Activated CD4-positive, CD25-positive, alpha-beta regulatory T cell (primary cell): ENCODE measurements around the gene MUC13.

Experiments
- DNase-seq, 4 experiments: peaks; one replicate each; lab custom pipeline; 2025; lab: John Stamatoyannopoulos, UW

MUC13 gene

DNA sequence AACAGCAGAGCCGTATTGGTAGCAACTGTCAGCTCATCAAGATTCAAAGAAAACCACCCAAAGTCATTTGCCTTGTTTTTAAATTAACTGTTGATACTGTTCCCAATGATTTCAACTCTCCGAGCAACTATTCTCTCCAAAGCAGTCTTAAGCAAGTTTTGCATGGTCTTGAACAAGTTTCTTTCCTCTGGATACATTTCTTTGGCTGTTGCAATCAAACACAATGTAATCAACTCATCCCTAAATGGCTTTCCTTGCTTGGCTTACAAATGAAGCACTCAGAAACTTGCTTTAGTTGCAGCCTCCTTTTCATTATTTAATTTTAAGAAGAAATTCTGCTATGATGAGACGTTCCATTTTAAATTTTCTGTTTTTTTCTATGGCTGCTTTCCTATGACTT is 15.5 kb upstream of the MUC13 start:
- DNase-seq, result no peak

DNA sequence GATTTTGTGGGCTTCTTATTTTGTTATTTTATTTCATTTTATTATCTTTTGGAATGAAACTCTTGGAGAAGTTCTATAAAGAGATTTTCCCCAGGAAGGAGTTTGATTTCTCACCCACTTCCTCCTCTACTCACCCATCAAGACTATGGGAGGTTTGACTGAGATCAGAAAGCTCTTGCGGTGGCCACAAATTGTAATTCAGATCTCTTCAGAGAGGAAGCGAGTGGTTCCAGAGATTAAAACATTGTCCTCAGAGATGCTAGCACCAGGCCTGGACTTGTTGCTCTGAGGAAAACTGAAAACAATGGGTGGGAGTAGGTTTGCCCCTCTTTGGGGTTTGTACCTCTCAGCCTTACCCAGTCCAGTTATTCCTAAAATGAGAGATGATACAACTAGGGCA is 8.1 kb upstream of the MUC13 start:
- DNase-seq, result no peak

DNA sequence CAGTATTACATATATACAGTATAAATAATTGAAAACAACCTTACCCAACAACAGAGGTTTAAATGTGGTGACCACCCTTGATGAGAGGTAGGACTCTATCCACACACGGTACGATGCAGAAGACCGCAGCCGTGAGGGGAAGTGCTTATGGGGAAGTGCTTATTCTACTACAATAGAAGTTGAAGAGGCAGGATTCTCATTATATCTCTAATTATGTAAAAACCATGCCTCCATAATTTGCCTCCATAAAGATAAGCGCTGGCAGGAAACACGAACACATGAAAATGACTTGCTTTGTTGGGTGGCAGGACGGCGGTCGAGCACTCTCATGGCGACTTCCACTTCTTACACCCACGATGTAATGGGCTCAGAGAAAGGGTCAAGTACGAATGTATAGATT is 7.2 kb upstream of the MUC13 start:
- DNase-seq, result no peak

DNA sequence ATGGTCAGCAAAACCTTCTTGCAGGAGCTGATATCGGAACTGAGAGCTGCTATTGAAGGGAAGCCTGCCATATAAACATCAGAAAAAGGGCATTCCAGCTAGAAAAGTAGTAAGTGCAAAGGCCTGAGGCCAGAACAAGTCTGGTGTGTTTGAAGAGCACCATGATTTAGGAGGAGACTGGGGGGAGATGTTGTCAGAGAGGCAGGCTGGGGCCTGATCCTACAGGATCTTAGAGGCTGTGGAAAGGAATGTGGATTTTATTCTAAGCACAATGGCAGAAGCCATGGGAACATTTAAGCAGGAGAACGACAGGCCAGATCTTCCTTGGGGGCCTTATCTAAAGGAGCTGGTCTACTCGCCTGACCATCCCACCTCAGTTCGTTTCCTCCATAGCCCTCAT is 5.1 kb upstream of the MUC13 start:
- DNase-seq, result no peak

DNA sequence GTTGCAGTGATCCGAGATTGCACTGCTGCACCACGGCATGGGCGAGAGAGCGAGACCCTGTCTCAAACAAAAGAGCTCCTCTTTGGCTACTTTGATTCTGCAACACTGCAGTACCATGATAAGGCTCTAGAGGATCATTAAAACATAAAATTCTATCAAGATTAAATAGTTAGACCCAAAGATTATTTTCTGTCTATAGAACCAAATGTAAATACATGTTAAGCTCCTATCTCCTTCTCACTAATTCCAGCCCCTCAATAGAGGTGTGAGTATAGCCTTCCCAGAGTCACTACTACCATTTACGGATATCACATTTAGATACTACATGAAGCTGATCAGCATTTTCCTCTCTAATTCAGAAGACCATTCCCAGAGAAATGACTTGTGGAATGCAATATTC is 4.3 kb upstream of the MUC13 start:
- DNase-seq, result no peak

DNA sequence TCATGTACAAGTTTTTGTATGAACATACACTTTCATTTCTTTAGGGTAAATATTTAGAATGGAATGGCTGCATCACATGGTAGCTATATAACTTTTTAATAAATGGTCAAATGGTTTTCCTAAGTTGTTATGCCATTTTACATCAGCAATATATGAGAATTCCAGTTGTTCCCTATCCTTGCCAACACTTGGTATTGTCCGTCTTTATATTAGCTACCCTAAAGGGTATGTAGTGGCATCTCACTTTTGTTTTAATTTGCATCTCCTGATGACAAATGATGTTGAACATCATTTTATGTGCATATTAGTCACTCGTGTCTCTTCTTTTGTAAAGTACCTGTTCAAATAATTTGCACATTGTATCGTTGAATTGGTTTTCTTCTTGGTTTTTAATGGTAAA is 2.5 kb upstream of the MUC13 start:
- DNase-seq, result no peak

DNA sequence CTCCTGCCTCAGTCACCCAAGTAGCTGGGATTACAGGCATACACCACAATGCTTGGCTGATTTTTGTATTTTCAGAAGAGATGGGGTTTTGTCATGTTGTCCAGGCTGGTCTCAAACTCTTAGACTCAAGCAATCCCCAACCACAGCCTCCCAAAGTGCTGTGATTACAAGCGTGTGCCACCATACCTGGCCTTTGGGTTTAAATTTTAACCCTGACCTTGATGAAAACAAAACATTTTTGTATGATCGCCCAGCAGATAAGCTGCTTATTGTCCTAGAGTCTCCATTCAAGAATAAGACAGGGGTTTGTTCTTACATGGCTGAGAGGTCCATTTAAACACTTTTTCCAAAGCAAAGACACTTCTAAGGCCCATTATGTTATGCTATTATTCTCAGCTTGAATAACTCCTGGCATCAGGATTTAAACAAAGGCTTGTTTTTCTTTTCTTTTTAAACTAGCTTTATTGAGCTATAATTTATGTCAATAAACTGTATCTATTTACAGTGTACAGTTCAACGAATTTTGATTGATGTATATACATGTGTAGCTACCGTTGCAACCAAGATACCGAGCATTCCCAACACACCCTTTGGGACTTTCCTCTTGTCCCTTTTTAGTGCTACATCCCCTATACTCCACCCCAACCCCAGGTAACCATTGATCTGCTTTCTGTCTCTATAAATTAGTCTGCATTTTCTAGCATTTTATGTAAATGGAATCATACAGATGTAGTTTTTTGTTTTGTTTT is 1.4 kb upstream of the MUC13 start:
- DNase-seq, result no peak

DNA sequence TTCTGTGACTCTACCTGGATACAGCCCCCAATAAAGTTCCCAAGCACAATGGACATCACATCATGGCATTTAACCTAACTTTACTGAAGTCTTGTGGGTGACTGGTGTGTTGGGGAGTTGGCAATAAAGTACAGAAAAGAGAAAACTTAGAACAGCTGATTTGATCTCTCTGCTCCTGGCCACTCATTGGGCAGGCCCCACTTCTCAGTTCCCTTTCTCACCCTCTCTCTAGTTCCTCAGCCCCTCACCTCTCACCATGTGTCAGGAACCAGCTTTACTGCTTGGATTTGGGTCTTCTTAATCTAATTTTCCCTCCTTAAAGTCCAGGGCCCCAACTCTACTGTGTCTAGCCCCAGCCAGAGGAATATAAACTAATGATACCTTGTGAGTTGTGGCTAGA is 713 bp upstream of the MUC13 start:
- DNase-seq, result no peak

DNA sequence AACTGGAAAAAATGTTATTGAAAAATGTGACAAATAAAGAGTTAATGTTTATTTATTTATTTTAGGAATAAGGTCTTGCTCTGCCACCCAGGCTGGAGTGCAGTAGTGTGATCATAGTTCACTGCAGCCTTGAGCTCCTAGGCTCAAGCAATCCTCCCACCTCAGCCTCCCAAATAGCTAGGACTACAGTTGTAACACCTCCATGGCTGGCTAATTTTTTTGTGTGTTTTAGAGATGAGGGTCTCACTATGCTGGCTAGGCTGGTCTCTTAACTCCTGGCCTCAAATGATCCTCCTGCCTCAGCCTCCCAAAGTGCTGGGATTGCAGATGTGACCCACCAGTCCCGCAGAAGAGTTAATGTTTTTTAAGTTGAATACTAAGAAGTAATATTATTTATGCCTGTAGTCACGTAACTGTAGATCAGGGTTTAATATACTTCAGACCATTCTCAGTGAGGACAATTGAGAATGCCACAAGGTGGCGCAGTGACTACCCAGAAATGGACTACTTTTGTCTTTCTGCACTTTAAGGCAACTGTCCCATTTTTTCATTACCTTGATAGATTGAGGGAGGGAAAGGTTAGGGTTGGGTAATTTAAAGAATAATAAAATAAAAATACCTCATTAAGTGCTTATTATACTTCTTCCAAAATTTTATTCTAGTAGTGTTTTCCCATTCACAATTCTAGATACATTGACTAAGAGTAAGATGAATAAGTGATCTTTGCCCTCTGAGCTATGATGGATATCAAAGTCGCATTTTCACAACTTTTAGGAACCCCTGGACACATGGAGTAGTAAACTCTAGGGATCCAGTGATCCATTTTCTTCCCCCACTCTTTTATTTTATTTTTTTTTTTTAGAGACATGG is 6.0 kb downstream of the MUC13 start:
- peak; percentile 16 to 24 (median 22) for DNase-seq

DNA sequence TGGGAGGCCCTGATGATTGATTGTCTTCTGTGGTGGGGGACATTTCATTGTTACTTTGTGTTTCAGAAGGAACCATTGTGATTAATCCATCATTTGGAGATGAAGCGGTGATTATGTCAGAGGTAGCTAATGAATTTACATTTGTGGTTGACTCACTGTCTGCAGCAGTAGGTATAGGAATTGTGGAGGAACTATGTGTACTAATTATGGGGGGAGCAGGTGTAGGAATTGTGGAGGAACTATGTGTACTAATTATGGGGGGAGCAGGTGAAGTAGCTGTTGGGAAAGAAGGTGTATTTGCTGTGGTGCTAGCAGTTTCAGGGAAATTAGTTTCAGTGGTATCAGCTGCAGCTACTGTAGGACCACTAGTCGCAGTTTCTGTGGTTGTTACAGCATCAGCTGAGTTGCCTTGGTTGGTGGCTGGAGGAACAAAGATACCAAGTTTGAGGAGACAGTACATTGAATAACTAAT is 6.9 kb downstream of the MUC13 start:
- no peak for DNase-seq

DNA sequence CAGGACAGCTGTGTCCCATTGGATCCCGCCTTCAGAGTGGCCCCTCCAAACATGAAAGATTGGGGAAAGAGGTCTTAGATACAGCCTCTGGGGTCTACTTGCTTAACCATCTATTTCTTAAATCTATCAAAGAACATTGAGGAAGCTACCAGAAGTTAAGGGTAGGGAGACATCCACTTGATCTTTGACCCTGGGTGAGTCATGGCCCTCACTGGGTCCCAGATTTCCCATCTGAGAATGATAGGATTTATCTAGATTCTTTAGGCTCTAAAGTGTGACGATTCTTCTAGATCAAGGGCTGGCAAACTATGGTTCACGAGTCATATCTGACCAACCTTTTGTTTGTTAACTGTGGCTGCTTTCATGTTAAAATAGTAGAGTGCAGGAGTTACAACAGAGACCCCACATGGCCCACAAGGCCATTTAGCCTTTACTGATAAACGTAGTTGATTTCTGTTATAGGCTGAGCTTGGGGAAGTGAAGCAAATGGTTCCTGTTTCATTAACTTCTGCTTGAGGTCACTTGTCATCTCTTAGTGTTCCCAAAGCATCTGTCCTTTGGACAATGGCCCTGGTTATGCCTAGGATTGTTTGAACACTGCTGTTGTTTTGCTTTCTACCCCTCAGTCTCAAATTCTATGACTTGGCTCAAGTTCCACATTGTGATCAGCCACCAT is 8.0 kb downstream of the MUC13 start:
- no peak for DNase-seq

DNA sequence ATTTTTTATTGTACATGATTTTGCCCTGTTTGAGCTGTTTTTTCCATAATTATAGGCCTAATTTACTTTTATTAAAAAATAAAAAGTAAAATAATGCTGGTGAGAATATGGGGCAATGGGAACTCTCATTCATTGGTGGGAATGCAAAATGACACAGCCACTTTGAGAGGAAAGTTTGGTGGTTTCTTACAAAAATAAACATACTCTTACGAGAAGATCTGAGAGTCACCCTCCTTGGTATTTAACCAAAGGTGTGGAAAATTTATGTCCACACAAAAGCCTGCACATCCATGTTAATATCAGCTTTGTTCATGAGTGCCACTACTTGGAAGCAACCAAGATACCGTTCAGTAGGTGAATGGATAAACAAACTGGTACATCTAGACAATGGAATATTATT is 9.8 kb downstream of the MUC13 start:
- DNase-seq, result no peak

DNA sequence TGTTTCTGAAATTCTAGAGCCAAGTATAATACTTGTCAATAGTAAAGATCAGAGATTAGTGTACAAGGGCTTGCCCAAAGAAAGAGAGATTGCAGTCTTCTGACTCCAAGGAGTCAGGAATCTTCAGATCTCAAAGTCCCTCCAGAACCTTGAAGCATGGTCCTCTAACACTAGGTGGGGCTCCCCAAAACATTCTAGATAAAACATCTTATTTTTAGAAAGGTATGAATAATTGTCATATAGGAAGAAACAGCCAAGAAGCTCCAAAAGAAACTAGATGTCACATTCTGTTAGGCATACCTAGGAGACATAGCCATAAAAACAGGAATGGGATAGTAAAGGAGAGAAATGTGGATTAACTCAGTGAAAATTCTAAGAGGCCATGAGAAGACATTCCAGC is 10.7 kb downstream of the MUC13 start:
- DNase-seq, result no peak

DNA sequence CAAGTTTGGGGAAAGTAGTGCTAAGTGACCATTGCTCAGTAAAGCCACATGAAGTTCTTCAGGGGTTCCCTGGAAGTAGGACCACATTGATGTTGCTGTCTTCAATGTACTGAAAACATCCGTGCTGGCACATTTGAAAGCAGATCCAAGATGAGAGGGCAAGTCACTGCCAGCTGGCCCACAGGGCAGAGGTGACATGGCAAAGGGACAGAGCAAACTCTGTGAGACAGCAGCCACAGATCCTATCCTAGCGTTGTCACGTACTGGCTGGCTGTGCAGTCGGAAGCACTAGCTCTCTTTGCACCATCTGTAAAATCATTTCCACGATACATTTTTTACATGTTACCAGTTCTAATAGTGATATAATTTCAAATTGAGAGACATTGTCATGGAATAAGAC is 13.8 kb downstream of the MUC13 start:
- no peak for DNase-seq

DNA sequence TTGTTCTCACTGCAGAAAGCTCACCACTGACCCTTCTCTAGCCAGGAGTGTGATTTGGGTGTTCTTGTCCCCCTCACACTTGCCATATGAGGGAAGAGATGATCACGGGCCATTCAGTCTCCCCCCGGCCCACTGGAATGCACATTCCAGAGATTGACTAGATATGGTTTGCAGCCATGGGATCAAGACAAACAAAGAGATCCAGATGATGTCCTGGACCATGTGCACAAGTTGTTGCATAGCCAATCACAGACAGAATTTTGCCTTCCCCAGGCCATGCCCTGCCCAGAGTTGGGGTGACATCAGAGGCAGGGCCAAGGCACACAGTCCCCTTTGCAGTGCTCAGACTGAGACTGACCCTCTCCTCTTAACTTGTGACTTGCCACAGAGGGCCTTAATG is 14.8 kb downstream of the MUC13 start:
- no peak for DNase-seq

DNA sequence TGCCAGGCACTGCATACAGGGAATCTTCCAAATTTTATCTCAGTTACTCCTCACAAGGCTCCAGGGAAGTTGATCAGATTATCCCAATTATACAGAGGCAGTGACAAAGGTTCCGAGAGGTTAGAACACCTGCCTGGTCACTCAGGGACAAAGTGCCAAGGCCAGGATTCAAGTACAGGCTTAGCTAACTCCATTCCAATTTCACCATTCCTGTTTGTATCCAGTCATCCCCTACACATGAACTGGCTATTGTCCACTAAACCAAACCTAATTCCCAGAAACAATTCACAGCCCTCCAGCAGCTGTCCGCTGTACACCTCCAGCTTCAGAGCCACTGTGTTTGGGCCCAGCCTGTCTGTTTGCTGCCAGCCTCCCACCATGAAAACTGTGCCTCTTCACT is 16.0 kb downstream of the MUC13 start:
- DNase-seq, result no peak

DNA sequence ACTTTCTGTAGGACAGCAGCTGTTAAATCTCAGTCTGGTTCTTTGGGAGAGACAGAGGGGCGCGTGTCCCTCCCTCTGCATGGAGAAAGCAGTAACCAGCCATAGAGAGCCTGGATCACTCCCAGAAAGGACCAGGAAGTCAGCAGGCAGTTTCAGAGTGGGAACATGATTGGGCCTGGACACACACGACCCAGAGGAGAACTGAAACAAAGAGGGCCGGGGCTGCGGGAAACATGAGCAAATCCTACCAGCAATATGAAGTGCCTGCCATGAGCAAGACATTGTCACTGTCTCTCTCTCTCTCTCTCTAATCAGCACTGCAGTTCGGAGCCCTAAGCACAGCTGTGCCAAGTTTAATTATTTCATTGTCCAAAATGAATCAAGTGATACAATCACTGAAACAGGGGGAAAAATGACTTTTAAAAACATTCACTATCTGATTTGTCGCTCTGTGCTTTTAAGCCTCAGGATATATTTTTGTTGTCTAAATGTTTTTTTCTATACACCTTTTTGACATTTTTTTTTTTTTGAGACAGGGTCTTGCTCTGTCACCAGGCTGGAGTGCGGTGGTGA is 17.6 kb downstream of the MUC13 start:
- DNase-seq, result no peak

DNA sequence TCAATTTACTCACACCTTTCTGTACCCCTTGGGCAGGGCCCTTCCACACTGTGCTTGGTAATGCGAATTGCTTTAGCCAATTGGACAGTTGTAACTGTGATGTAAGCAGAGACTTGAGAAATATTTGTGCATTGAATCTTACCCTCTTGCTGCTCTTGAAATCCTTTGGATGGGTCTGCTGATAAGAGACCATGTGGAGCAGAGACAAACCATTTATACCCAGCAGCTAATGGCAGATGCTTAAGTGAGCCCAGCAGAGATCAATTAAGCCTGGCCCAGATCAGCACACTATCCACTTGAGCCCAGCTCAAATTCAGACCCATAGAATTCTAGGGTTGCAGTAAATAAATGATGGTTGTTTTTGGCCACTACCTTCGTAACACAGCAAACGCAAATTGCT is 19.3 kb downstream of the MUC13 start:
- DNase-seq, result no peak

DNA sequence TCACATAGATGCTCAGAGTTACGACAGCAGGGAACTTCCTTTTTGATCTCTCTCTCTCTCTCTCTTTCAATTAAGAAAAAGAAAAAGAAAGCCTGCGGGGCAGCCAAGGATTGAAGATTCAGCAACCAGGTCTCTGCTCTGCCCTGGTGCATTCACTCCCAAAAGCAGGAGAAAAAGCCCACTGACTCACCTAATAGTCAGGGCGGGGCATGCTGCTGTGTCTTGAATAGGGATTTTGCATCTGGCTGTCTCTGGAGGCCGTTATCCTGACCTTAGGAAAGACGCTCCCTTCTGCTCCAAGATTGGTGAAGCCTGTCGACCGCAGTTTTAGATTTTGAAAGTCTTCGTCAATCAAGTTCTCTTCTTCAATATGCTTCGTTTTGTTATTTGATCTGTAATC is 26.6 kb downstream of the MUC13 start:
- DNase-seq, result no peak

DNA sequence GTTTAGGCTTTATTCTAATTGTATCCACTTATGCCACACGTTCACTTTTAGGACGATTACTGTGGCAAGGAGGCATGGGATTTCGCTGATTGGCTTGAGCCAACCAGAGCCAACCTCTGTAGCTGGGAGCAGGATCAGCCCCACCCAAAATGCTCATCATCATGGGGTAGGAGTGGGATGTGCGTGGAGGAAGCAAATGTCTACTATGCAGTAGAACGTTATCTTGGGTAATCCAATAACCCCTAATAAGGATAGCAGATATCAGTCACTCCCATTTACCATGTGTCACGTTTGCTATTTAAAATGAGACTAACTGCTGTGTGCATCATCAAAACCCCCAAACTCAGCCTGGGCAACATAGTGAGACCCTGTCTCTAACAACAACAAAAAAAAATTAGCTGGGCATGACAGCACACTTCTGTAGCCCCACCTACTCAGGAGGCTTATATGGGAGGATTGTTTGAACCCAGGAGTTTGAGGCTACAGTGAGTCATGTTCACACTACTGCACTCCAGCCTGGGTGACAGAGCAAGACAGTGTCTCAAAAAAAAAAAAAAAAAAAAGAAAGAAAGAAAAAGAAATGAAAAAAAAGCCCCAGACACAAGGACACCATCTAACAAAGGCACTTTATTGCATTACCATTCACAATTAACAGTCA is 29.6 kb downstream of the MUC13 start:
- no peak for DNase-seq

DNA sequence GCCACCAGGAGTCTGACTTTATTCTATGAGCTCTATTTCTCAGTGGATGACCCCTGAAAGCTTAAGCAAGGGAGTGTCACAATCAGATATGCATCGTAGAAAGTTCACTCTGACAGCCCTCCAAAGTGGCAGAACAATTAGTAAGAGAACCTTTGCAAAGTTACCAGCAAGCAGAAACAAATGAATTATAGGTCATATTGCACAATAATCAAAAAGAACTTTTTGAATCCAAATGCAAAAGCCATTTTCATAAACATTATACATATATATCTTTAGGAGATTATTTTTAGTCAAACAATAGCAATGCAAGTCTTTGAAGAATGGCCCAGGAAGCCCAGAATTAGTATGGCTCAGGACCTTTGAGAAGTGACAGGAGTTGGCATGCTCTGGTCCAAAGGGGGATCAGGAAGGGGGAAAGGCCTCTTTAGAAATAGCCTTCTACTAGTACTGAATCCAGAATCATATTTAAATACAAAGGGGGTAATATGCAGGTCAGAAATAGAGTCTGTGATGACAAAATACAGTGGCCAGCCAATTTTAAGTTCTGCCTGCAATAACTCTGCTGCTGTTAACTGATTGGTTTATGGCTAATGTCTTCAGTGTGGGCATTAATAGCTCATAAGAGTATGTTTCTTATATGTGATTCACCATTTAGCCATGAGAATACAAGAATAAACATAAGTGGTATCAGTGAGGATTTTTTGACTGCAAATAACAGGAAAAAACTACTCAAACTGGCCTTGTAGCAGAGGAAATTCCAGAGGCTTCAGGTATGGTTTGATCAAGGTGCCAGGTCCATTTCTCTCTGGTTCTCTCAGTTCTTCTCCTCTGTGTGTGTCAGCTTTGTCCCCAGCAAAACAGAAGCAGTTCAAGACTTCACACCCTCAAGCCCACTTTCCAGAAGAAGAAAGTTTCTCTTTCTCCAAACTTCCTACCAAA is 30.4 kb downstream of the MUC13 start:
- no peak for DNase-seq
